Psoas muscle (tissue), 8 donors: Measurements from ENCODE around the gene CSTF3. TPM values are rescaled to one million over a fixed set of nuclear protein-coding genes. Genes with fewer than 3 reads are reported as not detected.

Experiments
- ATAC-seq, 4 donors: fragments of 200-7000 bp; cut with Tn5 transposase; one replicate each; pipeline ENCODE4 v1.9.1; 2020; ENCODE audit warnings: moderate library complexity in 3 of 4, mild to moderate bottlenecking in 2 of 4
- DNase-seq, 2 donors: peaks; one replicate each; pipeline ENCODE4 v3.0.0-alpha.2; 2020
- H3K27ac ChIP-seq: fragments of 200-600 bp; one replicate; pipeline ENCODE4 v1.8.0; 2022
- H3K27me3 ChIP-seq, 3 donors: fragments of 200-600 bp in 1 of 3; one replicate each; pipeline versions ENCODE4 v1.6.1 to v1.8.0; 2013 to 2022; ENCODE audit warnings: low read length in 2 of 3, mild to moderate bottlenecking in 2 of 3, moderate library complexity in 1 of 3; ENCODE audit not compliant: insufficient read depth in 3 of 3
- H3K36me3 ChIP-seq, 2 donors: fragments of 200-600 bp in 1 of 2; one replicate each; pipeline versions ENCODE4 v1.6.1 to v1.8.0; 2013 to 2022; ENCODE audit warnings: low read depth in 1 of 2, mild to moderate bottlenecking in 1 of 2, moderate library complexity in 1 of 2; ENCODE audit not compliant: insufficient read depth in 1 of 2
- H3K4me1 ChIP-seq: fragments of 200-600 bp; one replicate; pipeline ENCODE4 v1.8.0; 2022
- H3K4me3 ChIP-seq: fragments of 200-600 bp; one replicate; pipeline ENCODE4 v1.8.0; 2022; ENCODE audit warnings: mild to moderate bottlenecking
- H3K9me3 ChIP-seq: fragments of 200-600 bp; one replicate; pipeline ENCODE4 v1.8.0; 2022
- CTCF ChIP-seq: fragments of 200-600 bp; IDR thresholded peaks from one replicate; pipeline ENCODE4 v1.8.0; 2022; ENCODE audit warnings: antibody characterized with exemption
- WGBS, 3 donors: extraction: QIAGEN DNeasy Blood & Tissue Kit; methylation state at CpG; one replicate each; pipeline versions ENCODE4 v1.1.6 to v1.1.7; 2013; 5-methylcytosine and 5-hydroxymethylcytosine counted together
- intact Hi-C, 2 donors: fragments of 100-400 bp; cut with DNase I; formaldehyde crosslinking; loops; one replicate each; pipeline versions ENCODE4 v1.11.0 to v1.14.2; 2022
- polyA plus RNA-seq, 3 donors: library from polyadenylated mRNA; stranded (reverse); fragments of 200-250 nt; gene quantifications; one replicate each; pipeline ENCODE4 v1.2.3, GENCODE V29; 2013
- total RNA-seq, 4 donors: library from RNA; stranded (reverse); fragmentation: NEBNext Ultra II Directional in 2 of 4; extraction: Animal tissue kit (Norgen Biotek cat#: 25700) in 2 of 4; gene quantifications; one replicate each; pipeline versions ENCODE4 v1.2.1 to v1.2.4, GENCODE V29; 2021 to 2023
- donor health status: healthy with polysubstance abuse.
- donor health status: DM: no; HTN: no; CAD: no; lungs with moderate emphysema.
- donor health status: Bipolar disorder and iron deficiency.
- donor health status: healthy.
- donor health status: DM: yes; HTN: yes; CAD: no.
- donor health status: DM: no; HTN: no; CAD: no.
- donor health status: DM: no; HTN: no; CAD: no.
- donor health status: DM: yes; HTN: yes; CAD: no.

The CSTF3 gene
- total and polyA plus RNA-seq, 7 donors = 10.7 to 32.3 (median 14.4) TPM

GRCh38 chr11:33040033-33040861 is 121.0 kb downstream of the CSTF3 start:
- Histone ChIP-seq H3K27ac (peak overlapping the region; percentile 98), H3K27me3 (no peaks in the 10 kb centered on the region), H3K4me3 (peak overlapping the region; percentile 94), H3K4me1 (peaks cover 9% of the 10 kb centered on the region), H3K9me3 (no peaks in the 10 kb centered on the region), H3K36me3 (peaks cover 3 to 15% of the 10 kb centered on the region in 2 donors)
- TF ChIP-seq CTCF = no peak
- no peak for DNase-seq
- 5 to 8% (median 6%) methylated on average over 30 of the region's 30 CpGs for WGBS, 3 donors
- intact Hi-C loops = no loop called here
- peak in 2 of 4 donors; percentile 11 to 33 for ATAC-seq

GRCh38 chr11:33039274-33040032 is 121.8 kb downstream of the CSTF3 start, which contains the start of gene TCP11L1:
TCP11L1 (plus strand) TSS chr11:33039572; CDS start chr11:33043774, 4,202 bp downstream.
- Histone ChIP-seq H3K9me3 (no peaks in the 10 kb centered on the region), H3K4me3 (peak within 1 kb of the TSS; percentile 94), H3K4me1 (peaks cover 9% of the 10 kb centered on the region), H3K36me3 (peaks cover 3 to 7% of the 10 kb centered on the region in 2 donors), H3K27ac (peak within 1 kb of the TSS; percentile 98), H3K27me3 (no peaks in the 10 kb centered on the region)
- WGBS, 3 donors = 1% methylated on average over 68 to 84 of the region's 84 CpGs
- no peak for TF ChIP-seq CTCF
- intact Hi-C loops = no loop called here
- ATAC-seq (peak; percentile 95 to 96 (median 96)), DNase-seq (peak; percentile 94 to 97)

- intact Hi-C loops = no loop called here
- H3K36me3 ChIP-seq = peaks cover 0 to 28% of the 10 kb centered on the region in 2 donors
- H3K27me3 ChIP-seq = no peaks in the 10 kb centered on the region
- no peak for DNase-seq
- no peaks in the 10 kb centered on the region for H3K4me1 ChIP-seq
- no peaks in the 10 kb centered on the region for H3K9me3 ChIP-seq
- no peak overlapping the region for H3K4me3 ChIP-seq
- ATAC-seq = no peak
- TF ChIP-seq CTCF = no peak
- no peak overlapping the region for H3K27ac ChIP-seq
- 94 to 100% (median 100%) methylated on average over 1 of the region's 1 CpG for WGBS, 3 donors
These were observed 126.3 kb downstream of the CSTF3 start for GRCh38 chr11:33035011-33035410.

Other genes starting within 250 kb of the CSTF3 start
- gene DEPDC7, start 145.6 kb downstream of the CSTF3 start, total RNA-seq = 1 to 10 TPM; 1.5 to 4.5 (median 2.6) TPM
- gene DEPDC7, start 145.6 kb downstream of the CSTF3 start, polyA plus RNA-seq = 1 to 10 TPM; 2.2 to 6.3 (median 4.8) TPM
- gene TCP11L1, start 121.9 kb downstream of the CSTF3 start, total RNA-seq = 1 to 10 TPM; 4.6 to 7.9 (median 6.3) TPM
- 1 to 10 TPM; 2.0 to 4.5 (median 2.2) TPM for gene TCP11L1, start 121.9 kb downstream of the CSTF3 start, polyA plus RNA-seq
- 100 to 1,000 TPM; 119 to 155 (median 134) TPM for gene HIPK3, start 95.9 kb upstream of the CSTF3 start, total RNA-seq
- gene HIPK3, start 95.9 kb upstream of the CSTF3 start, polyA plus RNA-seq = 10 to 100 TPM in 2 of 3 donors, 1 to 10 TPM in 1; 7.8 to 64.2 (median 25.5) TPM
- gene KIAA1549L, start 214.6 kb upstream of the CSTF3 start, total RNA-seq = under 1 TPM; 0.04 to 0.37 (median 0.20) TPM
- gene KIAA1549L, start 214.6 kb upstream of the CSTF3 start, polyA plus RNA-seq = under 1 TPM in 2 of 3 donors, not detected in 1; 0.01 to 0.03 TPM